Panc1 (cell line): ENCODE data around the gene GLIPR1L1. TPM values are rescaled to one million over a fixed set of nuclear protein-coding genes. Genes with fewer than 3 reads are reported as not detected.

Experiments
- ATAC-seq: fragments of 200-7000 bp; cut with Tn5 transposase; 2 replicates; pipeline ENCODE4 v1.9.1; 2020; ENCODE audit warnings: mild to moderate bottlenecking, moderate library complexity
- BruUV-seq: library from RNA; stranded (reverse); fragments of 400-500 nt; replicated peaks from 2 replicates; lab custom pipeline; 2021; lab: Mats Ljungman, UMichigan
- CTCF ChIA-PET: fragments of 300-600 bp; sonication (Branson Sonifier 250); formaldehyde crosslinking; loops from one replicate; lab custom pipeline; 2022; ENCODE audit warnings: antibody characterized with exemption; lab: Charles Lee
- POLR2A ChIA-PET: fragments of 300-600 bp; sonication (Branson Sonifier 250); formaldehyde crosslinking; loops from one replicate; lab custom pipeline; 2022; ENCODE audit warnings: antibody characterized with exemption; lab: Charles Lee
- DNase-seq: peaks from one replicate; pipeline ENCODE4 v3.0.0-alpha.2; 2010; ENCODE audit warnings: low read depth, low spot score
- H3K27ac ChIP-seq: 2 replicates; pipeline ENCODE4 v1.5.1; 2011; ENCODE audit warnings: mild to moderate bottlenecking, low read length, inconsistent platforms
- H3K27me3 ChIP-seq: fragments of 200-500 bp; sonication (Bioruptor generic); 2 replicates; pipeline ENCODE4 v1.6.0; 2014; ENCODE audit warnings: low read length, inconsistent platforms; ENCODE audit not compliant: control insufficient read depth, insufficient read depth
- H3K36me3 ChIP-seq: fragments of 200-500 bp; sonication (Bioruptor generic); 2 replicates; pipeline ENCODE4 v1.5.1; 2014; ENCODE audit warnings: inconsistent platforms, mild to moderate bottlenecking, low read length, moderate library complexity; ENCODE audit not compliant: control insufficient read depth, insufficient read depth
- H3K4me1 ChIP-seq: 2 replicates; pipeline ENCODE4 v1.5.1; 2011; ENCODE audit warnings: inconsistent platforms, mild to moderate bottlenecking, low read length, moderate library complexity; ENCODE audit not compliant: control insufficient read depth, insufficient read depth
- H3K4me3 ChIP-seq, 2 experiments: 2 replicates each; pipeline ENCODE4 v1.5.1; 2011 to 2012; ENCODE audit warnings: low read depth in 2 of 2, low read length in 2 of 2, mild to moderate bottlenecking in 2 of 2, inconsistent platforms in 1 of 2, moderate library complexity in 1 of 2
- H3K9me3 ChIP-seq: fragments of 200-500 bp; sonication (Bioruptor generic); 2 replicates; pipeline ENCODE4 v1.5.1; 2014; ENCODE audit warnings: low read depth, mild to moderate bottlenecking, inconsistent platforms, low read length, moderate library complexity; ENCODE audit not compliant: control insufficient read depth, insufficient read depth
- CTCF ChIP-seq: fragments of 450-650 bp; IDR thresholded peaks from 2 replicates; pipeline ENCODE4 v1.5.1; 2017; ENCODE audit warnings: mild to moderate bottlenecking
- POLR2AphosphoS5 ChIP-seq: IDR thresholded peaks from 2 replicates; pipeline ENCODE4 v1.6.1; 2012; ENCODE audit warnings: mild to moderate bottlenecking, low read depth, low read length, moderate library complexity
- REST ChIP-seq, 2 experiments: IDR thresholded peaks; 2 replicates each; pipeline ENCODE4 v1.6.1; 2011 to 2012; ENCODE audit warnings: low read depth in 2 of 2, control low read depth in 1 of 2, low read length in 1 of 2, mild to moderate bottlenecking in 1 of 2, moderate library complexity in 1 of 2; ENCODE audit not compliant: insufficient read depth in 1 of 2
- SIN3A ChIP-seq: IDR thresholded peaks from 2 replicates; pipeline ENCODE4 v1.6.1; 2012; ENCODE audit warnings: low read depth, mild to moderate bottlenecking, low read length, moderate library complexity, borderline replicate concordance; ENCODE audit not compliant: insufficient read depth
- TCF7L2 ChIP-seq: IDR thresholded peaks from 2 replicates; pipeline ENCODE4 v1.6.1; 2011; ENCODE audit warnings: mild to moderate bottlenecking, low read depth, low read length, inconsistent platforms
- in situ Hi-C: cut with HindIII; loops from 2 replicates; pipeline ENCODE4 v1.10.0; 2016; ENCODE audit warnings: low sequenced_read_pairs, low pct_unique_long_range_greater_than_20kb
- intact Hi-C: fragments of 100-400 bp; cut with micrococcal nuclease; formaldehyde crosslinking; loops from one replicate; pipeline ENCODE4 v1.10.0; 2022; ENCODE audit not compliant: unreplicated experiment
- total RNA-seq: library from RNA; stranded (reverse); gene quantifications from one replicate; pipeline ENCODE4 v1.2.1, GENCODE V29; 2021; ENCODE audit not compliant: unreplicated experiment

GLIPR1L1 gene
- total RNA-seq, 1 experiment from 2014 or later = not detected

- TF ChIP-seq POLR2AphosphoS5 (no peak), TCF7L2 (no peak), SIN3A (no peak), REST (IDR thresholded peaks at IDR 0.05; ENCODE audit: insufficient read depth in 1 of 2, low read depth in 2 of 2, low read length in 1 of 2) (no peak), CTCF (no peak)
- Histone ChIP-seq H3K27ac (no peak overlapping the region), H3K9me3 (peaks cover 4% of the 10 kb centered on the region; the same call in 1 of the 2 replicates), H3K36me3 (no peaks in the 10 kb centered on the region), H3K4me1 (no peaks in the 10 kb centered on the region), H3K27me3 (no peaks in the 10 kb centered on the region), H3K4me3 (no peak overlapping the region)
- DNase-seq (no peak), ATAC-seq (no peak)
- BruUV-seq = no TSS peak
- POLR2A ChIA-PET = no interaction called here
- CTCF ChIA-PET = no interaction called here
- intact Hi-C loops = no loop called here
- in situ Hi-C loops = no loop called here
Measured at GRCh38 chr12:75350413-75350812, 15.9 kb downstream of the GLIPR1L1 start.

GRCh38 chr12:75354011-75354410, 19.5 kb downstream of the GLIPR1L1 start:
- Histone ChIP-seq H3K27ac (no peak overlapping the region), H3K4me3 (no peak overlapping the region), H3K27me3 (no peaks in the 10 kb centered on the region), H3K9me3 (peaks cover 4% of the 10 kb centered on the region; the same call in 1 of the 2 replicates), H3K4me1 (no peaks in the 10 kb centered on the region), H3K36me3 (no peaks in the 10 kb centered on the region)
- BruUV-seq = no TSS peak
- POLR2A ChIA-PET = no interaction called here
- no peak for ATAC-seq
- CTCF ChIA-PET = no interaction called here
- no peak for DNase-seq
- in situ Hi-C loops = no loop called here
- intact Hi-C loops = no loop called here
- TF ChIP-seq TCF7L2 = no peak
- TF ChIP-seq POLR2AphosphoS5 = no peak
- no peak for TF ChIP-seq CTCF
- TF ChIP-seq SIN3A = no peak
- no peak for TF ChIP-seq REST (IDR thresholded peaks at IDR 0.05; ENCODE audit: insufficient read depth in 1 of 2, low read depth in 2 of 2, low read length in 1 of 2)
